CD4-positive, CD25-positive, alpha-beta regulatory T cell (primary cell): ENCODE data around the gene TRIB2. TPM values are rescaled to one million over a fixed set of nuclear protein-coding genes. Genes with fewer than 3 reads are reported as not detected.
A peak's percentile ranks its signal among the peaks of the same experiment; 100 is the strongest.

Source experiments
- ATAC-seq, 2 donors: fragments of 150-1000 bp; cut with Tn5 transposase; one replicate each; pipeline ENCODE4 v1.10.0; 2021; ENCODE audit warnings: low read depth in 2 of 2, moderate number of reproducible peaks in 2 of 2, moderate library complexity in 1 of 2
- DNase-seq, 3 donors: peaks; one replicate each; pipeline versions ENCODE4 v3.0.0 to v3.0.0-alpha.2; 2012 to 2022; ENCODE audit warnings: mixed read lengths in 1 of 3
- H3K27ac ChIP-seq: one replicate; pipeline ENCODE4 v1.7.0; 2013; ENCODE audit warnings: mild to moderate bottlenecking, low read length; ENCODE audit not compliant: insufficient read depth, poor library complexity, severe bottlenecking
- H3K27me3 ChIP-seq: one replicate; pipeline ENCODE4 v1.7.0; 2013; ENCODE audit warnings: low read length; ENCODE audit not compliant: control insufficient read depth, insufficient read depth
- H3K36me3 ChIP-seq: one replicate; pipeline ENCODE4 v1.7.0; 2013; ENCODE audit warnings: mild to moderate bottlenecking, low read length, moderate library complexity; ENCODE audit not compliant: control insufficient read depth, insufficient read depth
- H3K4me1 ChIP-seq: 2 replicates; pipeline ENCODE4 v1.7.0; 2013; ENCODE audit warnings: mild to moderate bottlenecking, low read length; ENCODE audit not compliant: insufficient read depth, control insufficient read depth, poor library complexity, severe bottlenecking
- H3K4me3 ChIP-seq: one replicate; pipeline ENCODE4 v1.7.0; 2013; ENCODE audit warnings: low read depth, mild to moderate bottlenecking, low read length, moderate library complexity
- H3K9me3 ChIP-seq, 2 experiments: 1 replicate in 1 of 2; 2 replicates in 1 of 2; pipeline ENCODE4 v1.7.0; 2013; ENCODE audit warnings: low read length in 2 of 2, mild to moderate bottlenecking in 1 of 2, moderate library complexity in 1 of 2; ENCODE audit not compliant: control insufficient read depth in 2 of 2
- H3K27ac Mint-ChIP-seq, 3 donors: one replicate each; pipeline ENCODE4 v1.8.0; 2020 to 2022; ENCODE audit warnings: mild to moderate bottlenecking in 3 of 3, mixed read lengths in 3 of 3, moderate library complexity in 2 of 3
- H3K27me3 Mint-ChIP-seq: one replicate; pipeline ENCODE4 v1.8.0; 2022; ENCODE audit warnings: mild to moderate bottlenecking, mixed read lengths
- H3K36me3 Mint-ChIP-seq: one replicate; pipeline ENCODE4 v1.8.0; 2020; ENCODE audit warnings: mixed read lengths
- H3K4me1 Mint-ChIP-seq, 4 donors: one replicate each; pipeline ENCODE4 v1.8.0; 2020 to 2022; ENCODE audit warnings: mixed read lengths in 4 of 4, mild to moderate bottlenecking in 1 of 4
- H3K4me3 Mint-ChIP-seq, 4 donors: one replicate each; pipeline ENCODE4 v1.8.0; 2020 to 2022; ENCODE audit warnings: mild to moderate bottlenecking in 4 of 4, mixed read lengths in 4 of 4, moderate library complexity in 3 of 4
- H3K9me3 Mint-ChIP-seq, 7 donors: one replicate each; pipeline ENCODE4 v1.8.0; 2020 to 2022; ENCODE audit warnings: mixed read lengths in 7 of 7, mild to moderate bottlenecking in 3 of 7, moderate library complexity in 2 of 7
- polyA plus RNA-seq, 4 donors: library from polyadenylated mRNA; unstranded; fragments of 300-500 nt; fragmentation: Illumina TruSeq; gene quantifications; one replicate each; pipeline ENCODE4 v1.2.3, GENCODE V29; 2021
- total RNA-seq: library from RNA; stranded (reverse); gene quantifications from one replicate; pipeline ENCODE4 v1.2.3, GENCODE V29; 2022

TRIB2 gene
- total and polyA plus RNA-seq, 5 donors from 2014 or later: 87.6 to 180 (median 117) TPM

GRCh38 chr2:12759248-12759647, 42.5 kb downstream of the TRIB2 start:
- Histone ChIP-seq H3K27ac (no peak overlapping the region), H3K4me1 (peaks cover 11% of the 10 kb centered on the region), H3K9me3 (no peaks in the 10 kb centered on the region), H3K36me3 (no peaks in the 10 kb centered on the region), H3K4me3 (no peak overlapping the region), H3K27me3 (no peaks in the 10 kb centered on the region)
- no peak overlapping the region for H3K4me3 Mint-ChIP-seq
- H3K9me3 Mint-ChIP-seq: peaks cover 0 to 4% (median 0%) of the 10 kb centered on the region in 7 donors
- DNase-seq: no peak
- no peaks in the 10 kb centered on the region for H3K27me3 Mint-ChIP-seq
- H3K27ac Mint-ChIP-seq: no peak overlapping the region
- no peak for ATAC-seq
- no peaks in the 10 kb centered on the region for H3K36me3 Mint-ChIP-seq
- H3K4me1 Mint-ChIP-seq: peaks cover 13 to 19% (median 16%) of the 10 kb centered on the region in 4 donors

GRCh38 chr2:12761104-12761503, 44.4 kb downstream of the TRIB2 start:
- Mint-ChIP-seq H3K4me3 (peak overlapping the region in 1 of 4 donors; percentile 65), H3K27me3 (no peaks in the 10 kb centered on the region), H3K27ac (peak overlapping the region in 2 of 3 donors; percentile 17 to 21), H3K4me1 (peaks cover 13 to 19% (median 16%) of the 10 kb centered on the region in 4 donors), H3K9me3 (peaks cover 0 to 9% (median 0%) of the 10 kb centered on the region in 7 donors), H3K36me3 (no peaks in the 10 kb centered on the region)
- ATAC-seq (peak in 1 of 2 donors; percentile 48), DNase-seq (peak in 2 of 3 donors; percentile 5 to 24)
- no peaks in the 10 kb centered on the region for H3K9me3 ChIP-seq
- H3K36me3 ChIP-seq: no peaks in the 10 kb centered on the region
- H3K4me3 ChIP-seq: peak overlapping the region; percentile 28
- no peaks in the 10 kb centered on the region for H3K27me3 ChIP-seq
- H3K4me1 ChIP-seq: peaks cover 11% of the 10 kb centered on the region
- H3K27ac ChIP-seq: no peak overlapping the region

- no peaks in the 10 kb centered on the region for H3K36me3 Mint-ChIP-seq
- H3K27me3 ChIP-seq: no peaks in the 10 kb centered on the region
- H3K9me3 Mint-ChIP-seq: peaks cover 0 to 9% (median 0%) of the 10 kb centered on the region in 7 donors
- no peak for DNase-seq
- no peaks in the 10 kb centered on the region for H3K9me3 ChIP-seq
- no peak for ATAC-seq
- H3K4me3 Mint-ChIP-seq: no peak overlapping the region
- peaks cover 11% of the 10 kb centered on the region for H3K4me1 ChIP-seq
- no peak overlapping the region for H3K27ac ChIP-seq
- peak overlapping the region in 1 of 3 donors; percentile 18 for H3K27ac Mint-ChIP-seq
- no peaks in the 10 kb centered on the region for H3K36me3 ChIP-seq
- peaks cover 13 to 19% (median 16%) of the 10 kb centered on the region in 4 donors for H3K4me1 Mint-ChIP-seq
- H3K4me3 ChIP-seq: no peak overlapping the region
- H3K27me3 Mint-ChIP-seq: no peaks in the 10 kb centered on the region
Observed at GRCh38 chr2:12762337-12762736, 45.6 kb downstream of the TRIB2 start.

- peaks cover 11% of the 10 kb centered on the region for H3K4me1 ChIP-seq
- no peaks in the 10 kb centered on the region for H3K27me3 ChIP-seq
- H3K9me3 ChIP-seq: no peaks in the 10 kb centered on the region
- H3K4me3 ChIP-seq: no peak overlapping the region
- H3K4me3 Mint-ChIP-seq: no peak overlapping the region
- ATAC-seq: no peak
- H3K9me3 Mint-ChIP-seq: peaks cover 0 to 9% (median 0%) of the 10 kb centered on the region in 7 donors
- H3K36me3 ChIP-seq: no peaks in the 10 kb centered on the region
- no peak overlapping the region for H3K27ac Mint-ChIP-seq
- H3K27me3 Mint-ChIP-seq: no peaks in the 10 kb centered on the region
- H3K36me3 Mint-ChIP-seq: no peaks in the 10 kb centered on the region
- DNase-seq: no peak
- H3K4me1 Mint-ChIP-seq: peaks cover 13 to 19% (median 16%) of the 10 kb centered on the region in 4 donors
- H3K27ac ChIP-seq: no peak overlapping the region
Observed at GRCh38 chr2:12762976-12763375, 46.2 kb downstream of the TRIB2 start.

GRCh38 chr2:12763486-12763885, 46.8 kb downstream of the TRIB2 start:
- ATAC-seq: no peak
- H3K27me3 Mint-ChIP-seq: no peaks in the 10 kb centered on the region
- H3K27me3 ChIP-seq: no peaks in the 10 kb centered on the region

GRCh38 chr2:12764075-12764730, 47.5 kb downstream of the TRIB2 start:
- no peak overlapping the region for H3K27ac Mint-ChIP-seq
- Histone ChIP-seq H3K27ac (no peak overlapping the region), H3K9me3 (no peaks in the 10 kb centered on the region), H3K36me3 (no peaks in the 10 kb centered on the region), H3K27me3 (no peaks in the 10 kb centered on the region), H3K4me3 (no peak overlapping the region), H3K4me1 (peaks cover 11% of the 10 kb centered on the region)
- ATAC-seq: no peak
- peaks cover 0 to 9% (median 0%) of the 10 kb centered on the region in 7 donors for H3K9me3 Mint-ChIP-seq
- no peak overlapping the region for H3K4me3 Mint-ChIP-seq
- H3K4me1 Mint-ChIP-seq: peaks cover 13 to 19% (median 16%) of the 10 kb centered on the region in 4 donors
- no peak for DNase-seq
- H3K27me3 Mint-ChIP-seq: peaks cover 2% of the 10 kb centered on the region
- no peaks in the 10 kb centered on the region for H3K36me3 Mint-ChIP-seq

More at GRCh38 chr2:12763486-12763885, 46.8 kb downstream of the TRIB2 start:
- H3K36me3 Mint-ChIP-seq: no peaks in the 10 kb centered on the region
- no peak overlapping the region for H3K4me3 ChIP-seq
- no peak for DNase-seq
- H3K4me1 Mint-ChIP-seq: peaks cover 13 to 19% (median 16%) of the 10 kb centered on the region in 4 donors
- H3K27ac Mint-ChIP-seq: no peak overlapping the region
- H3K9me3 Mint-ChIP-seq: peaks cover 0 to 9% (median 0%) of the 10 kb centered on the region in 7 donors
- H3K4me3 Mint-ChIP-seq: no peak overlapping the region
- H3K36me3 ChIP-seq: no peaks in the 10 kb centered on the region
- no peak overlapping the region for H3K27ac ChIP-seq
- H3K9me3 ChIP-seq: no peaks in the 10 kb centered on the region
- H3K4me1 ChIP-seq: peaks cover 11% of the 10 kb centered on the region

GRCh38 chr2:12764849-12765605, 48.3 kb downstream of the TRIB2 start:
- Histone ChIP-seq H3K27me3 (peaks cover 2% of the 10 kb centered on the region), H3K9me3 (no peaks in the 10 kb centered on the region), H3K36me3 (no peaks in the 10 kb centered on the region), H3K4me1 (peaks cover 11% of the 10 kb centered on the region), H3K4me3 (no peak overlapping the region), H3K27ac (no peak overlapping the region)
- Mint-ChIP-seq H3K9me3 (peaks cover 0 to 9% (median 0%) of the 10 kb centered on the region in 7 donors), H3K4me3 (no peak overlapping the region), H3K27me3 (peaks cover 11% of the 10 kb centered on the region), H3K36me3 (no peaks in the 10 kb centered on the region), H3K27ac (peak overlapping the region in 1 of 3 donors; percentile 43), H3K4me1 (peaks cover 14 to 19% (median 18%) of the 10 kb centered on the region in 4 donors)
- ATAC-seq (no peak), DNase-seq (no peak)
